ENCODE data around the gene CFAP45. TPM values are rescaled to one million over a fixed set of nuclear protein-coding genes. Genes with fewer than 3 reads are reported as not detected.

CFAP45 gene
- total RNA-seq, 1 donor from 2014 or later, result 0.46 TPM

DNA sequence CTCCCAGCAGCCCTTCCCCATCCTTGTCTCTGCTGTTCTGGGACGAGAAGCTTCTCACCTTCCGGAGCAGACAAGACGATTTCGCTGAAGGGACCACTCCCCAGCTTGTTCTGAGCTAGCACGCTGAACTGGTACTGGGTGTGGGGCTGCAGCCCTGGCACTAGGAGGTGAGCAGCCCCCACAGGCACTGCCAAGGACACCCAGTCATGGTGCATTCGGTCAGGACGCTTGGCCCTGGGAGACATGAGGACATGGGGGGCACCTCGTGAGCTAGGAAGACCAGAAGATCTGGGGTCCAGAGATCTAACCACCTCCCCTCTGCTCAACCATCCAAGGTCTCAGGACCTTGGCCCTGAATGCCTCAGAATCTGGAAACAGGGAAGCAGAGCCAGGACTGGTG is 30.7 kb upstream of the CFAP45 start:
- H3K4me3 ChIP-seq (ENCODE audit: low read depth, low read length), result no peak overlapping the region
- DNase-seq (ENCODE audit: low read depth), result no peak
- TF ChIP-seq, protein P1, sequence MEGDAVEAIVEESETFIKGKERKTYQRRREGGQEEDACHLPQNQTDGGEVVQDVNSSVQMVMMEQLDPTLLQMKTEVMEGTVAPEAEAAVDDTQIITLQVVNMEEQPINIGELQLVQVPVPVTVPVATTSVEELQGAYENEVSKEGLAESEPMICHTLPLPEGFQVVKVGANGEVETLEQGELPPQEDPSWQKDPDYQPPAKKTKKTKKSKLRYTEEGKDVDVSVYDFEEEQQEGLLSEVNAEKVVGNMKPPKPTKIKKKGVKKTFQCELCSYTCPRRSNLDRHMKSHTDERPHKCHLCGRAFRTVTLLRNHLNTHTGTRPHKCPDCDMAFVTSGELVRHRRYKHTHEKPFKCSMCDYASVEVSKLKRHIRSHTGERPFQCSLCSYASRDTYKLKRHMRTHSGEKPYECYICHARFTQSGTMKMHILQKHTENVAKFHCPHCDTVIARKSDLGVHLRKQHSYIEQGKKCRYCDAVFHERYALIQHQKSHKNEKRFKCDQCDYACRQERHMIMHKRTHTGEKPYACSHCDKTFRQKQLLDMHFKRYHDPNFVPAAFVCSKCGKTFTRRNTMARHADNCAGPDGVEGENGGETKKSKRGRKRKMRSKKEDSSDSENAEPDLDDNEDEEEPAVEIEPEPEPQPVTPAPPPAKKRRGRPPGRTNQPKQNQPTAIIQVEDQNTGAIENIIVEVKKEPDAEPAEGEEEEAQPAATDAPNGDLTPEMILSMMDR (conservative IDR thresholded peaks at IDR 0.05; ENCODE audit: low read depth, low read length), result no peak

DNA sequence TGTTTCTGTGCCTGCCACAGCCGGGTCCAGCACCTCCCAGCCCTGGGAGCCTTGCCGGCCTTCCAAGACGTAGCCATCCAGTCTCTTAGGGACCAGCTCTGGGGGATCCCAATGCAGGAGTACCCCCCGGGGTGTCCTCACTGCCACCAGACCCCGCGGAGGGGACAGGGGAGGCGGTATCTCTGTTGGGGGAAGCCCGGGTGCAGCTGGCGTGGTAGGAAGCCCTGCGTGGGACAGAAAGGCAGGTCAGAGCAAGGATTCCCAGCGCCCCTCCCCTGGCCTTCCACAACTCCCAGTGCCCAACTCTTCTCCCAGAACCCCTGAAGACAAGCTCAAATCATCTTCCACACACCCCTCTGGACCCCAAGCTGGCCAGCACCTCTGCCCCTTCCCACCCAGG is 30.3 kb upstream of the CFAP45 start:
- no peak for DNase-seq (ENCODE audit: low read depth)
- no peak overlapping the region for H3K4me3 ChIP-seq (ENCODE audit: low read depth, low read length)

DNA sequence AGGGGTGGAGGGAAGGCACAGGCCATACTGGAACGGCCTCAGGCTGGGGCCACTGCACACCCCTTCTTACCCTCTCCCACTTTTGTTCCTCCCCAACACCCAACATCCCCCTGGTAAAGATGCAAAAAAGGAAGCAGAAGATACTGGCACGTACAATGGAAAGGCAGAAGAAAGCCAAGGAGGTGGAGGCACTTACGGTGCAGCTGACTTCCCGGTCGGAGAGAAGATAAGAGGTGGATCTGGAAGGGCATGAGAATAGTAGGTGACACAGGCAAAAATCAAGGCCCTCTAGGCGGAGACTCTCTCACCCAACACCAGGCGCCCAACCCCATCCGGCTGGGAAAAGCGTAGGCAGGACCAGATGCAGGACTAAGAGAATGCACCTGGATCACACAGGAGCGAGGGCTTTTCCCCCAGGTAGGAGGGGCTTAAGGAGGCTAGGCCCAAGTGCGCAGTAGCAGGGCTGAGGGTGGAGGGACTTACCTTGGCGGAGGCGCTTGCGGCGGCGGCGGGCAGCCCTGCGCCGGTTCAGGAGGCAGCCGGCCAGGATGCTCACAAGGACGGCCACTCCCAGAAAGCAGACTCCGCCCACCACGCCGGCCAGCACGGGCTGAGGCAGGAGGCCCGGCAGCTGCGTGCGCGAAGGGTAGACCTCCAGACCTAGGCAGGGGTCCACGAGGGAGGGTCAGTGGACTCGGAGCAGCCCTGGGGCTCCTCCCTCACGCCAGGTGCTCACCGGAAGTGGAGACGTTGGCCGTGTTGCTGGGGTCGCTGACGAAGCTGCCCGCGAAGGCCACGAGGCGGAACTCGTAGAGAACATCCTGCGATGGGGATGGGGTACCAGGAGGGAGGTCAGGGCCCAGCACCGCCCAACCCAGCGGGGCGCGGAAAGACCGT is 29.4 kb upstream of the CFAP45 start:
- no peak for DNase-seq (ENCODE audit: low read depth)
- TF ChIP-seq, protein P1 (conservative IDR thresholded peaks at IDR 0.05; ENCODE audit: low read depth, low read length), result no peak
- no peak overlapping the region for H3K4me3 ChIP-seq (ENCODE audit: low read depth, low read length)

More for the DNA sequence above, 30.3 kb upstream of the CFAP45 start:
- TF ChIP-seq, protein P1 (conservative IDR thresholded peaks at IDR 0.05; ENCODE audit: low read depth, low read length), result no peak

DNA sequence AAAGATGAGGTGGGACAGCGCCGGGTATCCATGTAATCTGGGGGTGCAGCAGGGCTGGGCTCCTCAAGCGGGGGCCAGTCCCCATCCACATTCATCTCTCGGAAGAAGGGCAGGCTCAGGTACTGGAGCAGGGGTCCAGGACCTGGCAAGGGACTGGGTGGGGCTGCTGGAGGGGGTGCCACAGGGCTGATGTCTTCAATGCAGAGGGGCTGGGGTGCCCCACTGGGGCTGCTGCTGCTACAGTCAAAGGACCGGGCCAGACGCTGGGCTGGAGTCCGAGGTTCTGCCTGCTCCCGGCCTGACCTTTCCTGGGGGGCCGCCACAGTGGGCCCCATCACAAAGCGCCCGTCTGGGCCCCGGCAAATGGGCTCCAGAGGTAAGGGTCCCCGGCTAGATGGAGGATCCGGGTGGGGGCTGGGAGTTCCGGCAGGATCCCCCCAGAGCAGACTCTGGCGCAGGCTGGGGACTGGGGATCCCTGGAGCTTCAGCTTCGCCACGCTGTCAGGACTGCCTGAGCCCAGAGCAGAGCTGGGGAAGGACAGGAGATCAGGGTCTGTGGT is 28.6 kb upstream of the CFAP45 start:
- DNase-seq (ENCODE audit: low read depth), result no peak
- H3K4me3 ChIP-seq (ENCODE audit: low read depth, low read length), result no peak overlapping the region
- TF ChIP-seq, protein P1 (conservative IDR thresholded peaks at IDR 0.05; ENCODE audit: low read depth, low read length), result no peak

DNA sequence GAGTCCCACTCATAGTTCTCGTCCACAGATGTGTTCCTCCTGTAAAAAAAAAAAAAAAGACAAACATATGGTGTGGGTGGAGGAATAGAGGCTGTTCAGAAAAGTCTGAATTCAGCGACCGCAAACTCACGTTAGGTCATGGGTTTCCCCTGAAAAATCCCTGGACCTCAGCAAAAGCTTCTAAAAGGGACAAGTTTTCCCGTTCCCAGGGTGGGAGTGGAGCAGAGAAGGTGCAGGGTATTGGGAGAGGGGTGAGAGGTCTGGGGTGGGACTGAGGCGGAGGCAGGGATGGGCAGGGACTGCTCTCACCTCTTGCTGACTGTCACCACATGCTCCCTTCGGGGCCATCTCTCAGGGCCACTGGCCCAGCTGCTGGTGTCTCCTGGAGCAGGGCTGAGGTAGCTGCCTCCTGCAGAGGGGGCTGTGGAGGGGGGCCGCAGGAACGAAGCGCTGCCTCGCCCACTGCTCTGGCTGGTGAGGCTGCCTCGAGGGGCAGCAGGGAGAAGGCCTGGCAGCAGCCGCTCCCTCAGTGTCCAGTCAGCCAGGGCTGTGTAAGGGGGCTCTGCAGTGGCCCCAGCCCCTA is 28.0 kb upstream of the CFAP45 start:
- TF ChIP-seq, protein P1 (conservative IDR thresholded peaks at IDR 0.05; ENCODE audit: low read depth, low read length), result no peak
- no peak for DNase-seq (ENCODE audit: low read depth)
- H3K4me3 ChIP-seq (ENCODE audit: low read depth, low read length), result no peak overlapping the region

DNA sequence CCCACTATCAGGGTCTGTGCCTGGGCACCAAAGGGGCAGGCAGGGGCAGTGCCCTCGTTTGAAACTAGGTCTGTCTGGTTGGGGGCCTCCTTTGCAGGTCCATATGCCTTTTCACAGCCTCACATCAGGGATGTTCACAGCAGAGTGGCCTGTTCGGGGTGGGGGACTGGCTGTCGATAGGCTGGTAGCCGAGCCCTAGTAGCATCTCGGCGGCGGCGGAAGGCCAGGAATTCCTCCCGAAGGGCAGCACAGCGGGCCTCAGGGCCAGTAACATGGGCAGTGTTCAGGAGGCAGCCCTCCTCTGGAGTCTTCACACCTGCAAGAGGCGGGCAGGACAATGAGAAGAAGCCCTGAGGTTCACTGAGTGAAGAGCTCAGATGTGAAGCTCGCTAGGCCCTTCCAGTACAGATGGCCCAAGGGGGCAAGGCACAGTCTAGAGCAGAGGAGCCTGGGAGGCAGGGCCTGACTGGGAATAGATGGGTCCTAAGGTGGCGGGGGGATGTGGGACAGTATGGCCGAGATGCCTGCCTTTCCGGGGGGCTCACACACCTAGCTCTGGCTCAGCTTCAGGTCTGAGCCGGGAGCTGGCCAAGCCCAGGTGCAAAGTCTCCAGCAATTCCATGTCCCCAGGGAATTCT is 27.4 kb upstream of the CFAP45 start:
- TF ChIP-seq, protein P1 (conservative IDR thresholded peaks at IDR 0.05; ENCODE audit: low read depth, low read length), result no peak
- DNase-seq (ENCODE audit: low read depth), result no peak

More for the DNA sequence above, 27.4 kb upstream of the CFAP45 start:
- no peak overlapping the region for H3K4me3 ChIP-seq (ENCODE audit: low read depth, low read length)

Data from epithelial cell of proximal tubule (primary cell).